ENCODE results near the gene RAB40B. TPM values are rescaled to one million over a fixed set of nuclear protein-coding genes. Genes with fewer than 3 reads are reported as not detected.

RAB40B gene
- total RNA-seq, 4 donors from 2014 or later: 19.0 to 52.7 (median 24.4) TPM

GRCh38 chr17:82645516-82645915, 53.0 kb downstream of the RAB40B start:
- no peak for DNase-seq
- intact Hi-C loops (cut with DNase I; ENCODE audit: low total_unique reads) (loop anchor here (5.0 kb wide), 1 partner anchor 72 kb away; the partner anchor contains the start of gene FN3KRP), in situ Hi-C loops (cut with MboI; ENCODE audit: low sequenced_read_pairs in 4 of 4) (no loop called here)
- H3K4me1 ChIP-seq: peaks cover 24 to 37% of the 10 kb centered on the region in 2 donors
- no peaks in the 10 kb centered on the region for H3K9me3 ChIP-seq
- H3K27ac ChIP-seq: no peak overlapping the region
- TF ChIP-seq POLR2A (IDR thresholded peaks at IDR 0.05): no peak
- TF ChIP-seq, protein P1, sequence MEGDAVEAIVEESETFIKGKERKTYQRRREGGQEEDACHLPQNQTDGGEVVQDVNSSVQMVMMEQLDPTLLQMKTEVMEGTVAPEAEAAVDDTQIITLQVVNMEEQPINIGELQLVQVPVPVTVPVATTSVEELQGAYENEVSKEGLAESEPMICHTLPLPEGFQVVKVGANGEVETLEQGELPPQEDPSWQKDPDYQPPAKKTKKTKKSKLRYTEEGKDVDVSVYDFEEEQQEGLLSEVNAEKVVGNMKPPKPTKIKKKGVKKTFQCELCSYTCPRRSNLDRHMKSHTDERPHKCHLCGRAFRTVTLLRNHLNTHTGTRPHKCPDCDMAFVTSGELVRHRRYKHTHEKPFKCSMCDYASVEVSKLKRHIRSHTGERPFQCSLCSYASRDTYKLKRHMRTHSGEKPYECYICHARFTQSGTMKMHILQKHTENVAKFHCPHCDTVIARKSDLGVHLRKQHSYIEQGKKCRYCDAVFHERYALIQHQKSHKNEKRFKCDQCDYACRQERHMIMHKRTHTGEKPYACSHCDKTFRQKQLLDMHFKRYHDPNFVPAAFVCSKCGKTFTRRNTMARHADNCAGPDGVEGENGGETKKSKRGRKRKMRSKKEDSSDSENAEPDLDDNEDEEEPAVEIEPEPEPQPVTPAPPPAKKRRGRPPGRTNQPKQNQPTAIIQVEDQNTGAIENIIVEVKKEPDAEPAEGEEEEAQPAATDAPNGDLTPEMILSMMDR (IDR thresholded peaks at IDR 0.05 in 4 of 5, conservative IDR thresholded peaks at IDR 0.05 in 1 of 5): no peak
- no peaks in the 10 kb centered on the region for H3K27me3 ChIP-seq
- peaks cover 0 to 31% of the 10 kb centered on the region in 2 donors for H3K36me3 ChIP-seq
- ATAC-seq: no peak
- no peak overlapping the region for H3K4me3 ChIP-seq

DNA sequence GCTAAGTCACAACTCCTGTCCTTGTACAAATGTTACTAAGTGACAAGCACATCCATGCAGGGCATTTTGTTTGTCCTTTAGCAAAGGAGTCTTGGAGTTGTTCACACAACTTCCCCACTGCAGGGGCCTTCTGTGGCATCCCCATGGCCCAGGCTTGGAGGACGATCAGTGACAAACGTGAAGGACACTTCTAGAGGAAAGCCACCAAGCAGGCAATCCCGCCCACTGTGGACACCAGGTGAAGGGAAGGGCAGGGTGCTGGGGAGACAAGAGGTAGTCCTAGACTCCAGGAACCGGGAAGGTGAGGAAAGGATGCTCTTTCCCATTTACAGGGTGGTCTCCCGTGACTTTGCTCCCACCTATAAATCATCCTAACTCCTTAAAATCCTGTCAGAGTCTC, 54.4 kb downstream of the RAB40B start:
- no peak overlapping the region for H3K4me3 ChIP-seq
- H3K27ac ChIP-seq: no peak overlapping the region
- ATAC-seq: no peak
- intact Hi-C loops (cut with DNase I; ENCODE audit: low total_unique reads) (no loop called here), in situ Hi-C loops (cut with MboI; ENCODE audit: low sequenced_read_pairs in 4 of 4) (no loop called here)
- H3K36me3 ChIP-seq: peaks cover 0 to 36% of the 10 kb centered on the region in 2 donors
- H3K27me3 ChIP-seq: no peaks in the 10 kb centered on the region
- H3K9me3 ChIP-seq: no peaks in the 10 kb centered on the region
- H3K4me1 ChIP-seq: peaks cover 24 to 39% of the 10 kb centered on the region in 2 donors
- TF ChIP-seq, protein P1 (IDR thresholded peaks at IDR 0.05 in 4 of 5, conservative IDR thresholded peaks at IDR 0.05 in 1 of 5): no peak
- TF ChIP-seq POLR2A (IDR thresholded peaks at IDR 0.05): no peak
- DNase-seq: no peak

GRCh38 chr17:82642022-82642421, 56.5 kb downstream of the RAB40B start:
- in situ Hi-C loops (cut with MboI; ENCODE audit: low sequenced_read_pairs in 4 of 4): no loop called here
- Histone ChIP-seq H3K27ac (no peak overlapping the region), H3K36me3 (peaks cover 0 to 40% of the 10 kb centered on the region in 2 donors), H3K9me3 (no peaks in the 10 kb centered on the region), H3K27me3 (no peaks in the 10 kb centered on the region), H3K4me1 (peaks cover 17 to 34% of the 10 kb centered on the region in 2 donors), H3K4me3 (no peak overlapping the region)
- no peak for TF ChIP-seq POLR2A (IDR thresholded peaks at IDR 0.05)
- TF ChIP-seq, protein P1 (IDR thresholded peaks at IDR 0.05 in 4 of 5, conservative IDR thresholded peaks at IDR 0.05 in 1 of 5): no peak
- ATAC-seq (no peak), DNase-seq (no peak)
- intact Hi-C loops (cut with DNase I; ENCODE audit: low total_unique reads): no loop called here

GRCh38 chr17:82640036-82640435, 58.5 kb downstream of the RAB40B start:
- no peaks in the 10 kb centered on the region for H3K27me3 ChIP-seq
- intact Hi-C loops (cut with DNase I; ENCODE audit: low total_unique reads): no loop called here
- DNase-seq: no peak
- H3K36me3 ChIP-seq: peaks cover 0 to 42% of the 10 kb centered on the region in 2 donors
- H3K4me1 ChIP-seq: peaks cover 0 to 15% of the 10 kb centered on the region in 2 donors
- no peak for ATAC-seq
- in situ Hi-C loops (cut with MboI; ENCODE audit: low sequenced_read_pairs in 4 of 4): no loop called here
- no peak overlapping the region for H3K4me3 ChIP-seq
- no peak for TF ChIP-seq POLR2A (IDR thresholded peaks at IDR 0.05)
- TF ChIP-seq, protein P1 (IDR thresholded peaks at IDR 0.05 in 4 of 5, conservative IDR thresholded peaks at IDR 0.05 in 1 of 5): no peak
- H3K27ac ChIP-seq: no peak overlapping the region
- H3K9me3 ChIP-seq: no peaks in the 10 kb centered on the region

GRCh38 chr17:82639628-82640027, 58.9 kb downstream of the RAB40B start:
- Histone ChIP-seq H3K27me3 (no peaks in the 10 kb centered on the region), H3K9me3 (no peaks in the 10 kb centered on the region), H3K27ac (no peak overlapping the region), H3K36me3 (peaks cover 0 to 42% of the 10 kb centered on the region in 2 donors), H3K4me1 (peaks cover 0 to 11% of the 10 kb centered on the region in 2 donors), H3K4me3 (no peak overlapping the region)
- no peak for ATAC-seq
- intact Hi-C loops (cut with DNase I; ENCODE audit: low total_unique reads) (loop anchor here (2.0 kb wide), 1 partner anchor 143 kb away; no protein-coding TSS in a partner anchor), in situ Hi-C loops (cut with MboI; ENCODE audit: low sequenced_read_pairs in 4 of 4) (no loop called here)
- no peak for DNase-seq
- TF ChIP-seq, protein P1 (IDR thresholded peaks at IDR 0.05 in 4 of 5, conservative IDR thresholded peaks at IDR 0.05 in 1 of 5): no peak
- TF ChIP-seq POLR2A (IDR thresholded peaks at IDR 0.05): no peak

Measured in gastrocnemius medialis (tissue), 4 donors.